ENCODE data around the gene NPAS1.

DNA sequence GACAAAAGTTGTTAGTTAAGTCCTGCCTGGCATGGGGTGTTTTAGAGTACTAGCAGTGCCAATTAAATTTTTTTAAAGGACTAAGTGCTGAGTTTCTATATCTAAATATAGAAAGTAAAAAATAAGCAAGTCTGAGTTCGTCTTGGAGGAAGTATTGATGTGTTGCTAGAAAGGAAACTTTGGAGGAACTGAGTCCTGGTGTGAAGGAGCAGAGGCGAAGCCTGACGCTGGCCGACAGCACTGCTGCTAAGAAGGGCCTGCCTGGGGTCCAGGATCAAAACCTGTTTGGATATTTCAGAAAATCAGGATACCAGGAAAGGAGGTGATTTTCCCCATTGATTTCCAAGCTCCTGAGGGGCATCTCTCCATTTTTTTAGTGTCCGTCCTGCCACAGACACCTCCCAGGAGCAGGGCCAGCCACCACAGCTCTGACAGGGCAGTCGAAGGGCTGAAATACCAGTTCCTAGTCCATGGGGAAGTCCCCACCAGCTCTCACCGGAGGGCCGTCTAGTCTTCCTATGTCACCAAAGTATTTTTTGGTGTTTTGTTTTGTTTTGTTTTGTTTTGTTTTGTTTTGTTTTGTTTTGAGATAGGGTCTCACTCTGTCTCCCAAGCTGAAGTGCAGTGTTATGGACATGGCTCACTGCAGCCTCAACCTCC lies 38.2 kb upstream of the NPAS1 start:
- TF ChIP-seq, protein P1, sequence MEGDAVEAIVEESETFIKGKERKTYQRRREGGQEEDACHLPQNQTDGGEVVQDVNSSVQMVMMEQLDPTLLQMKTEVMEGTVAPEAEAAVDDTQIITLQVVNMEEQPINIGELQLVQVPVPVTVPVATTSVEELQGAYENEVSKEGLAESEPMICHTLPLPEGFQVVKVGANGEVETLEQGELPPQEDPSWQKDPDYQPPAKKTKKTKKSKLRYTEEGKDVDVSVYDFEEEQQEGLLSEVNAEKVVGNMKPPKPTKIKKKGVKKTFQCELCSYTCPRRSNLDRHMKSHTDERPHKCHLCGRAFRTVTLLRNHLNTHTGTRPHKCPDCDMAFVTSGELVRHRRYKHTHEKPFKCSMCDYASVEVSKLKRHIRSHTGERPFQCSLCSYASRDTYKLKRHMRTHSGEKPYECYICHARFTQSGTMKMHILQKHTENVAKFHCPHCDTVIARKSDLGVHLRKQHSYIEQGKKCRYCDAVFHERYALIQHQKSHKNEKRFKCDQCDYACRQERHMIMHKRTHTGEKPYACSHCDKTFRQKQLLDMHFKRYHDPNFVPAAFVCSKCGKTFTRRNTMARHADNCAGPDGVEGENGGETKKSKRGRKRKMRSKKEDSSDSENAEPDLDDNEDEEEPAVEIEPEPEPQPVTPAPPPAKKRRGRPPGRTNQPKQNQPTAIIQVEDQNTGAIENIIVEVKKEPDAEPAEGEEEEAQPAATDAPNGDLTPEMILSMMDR (IDR thresholded peaks at IDR 0.05): no peak
- TF ChIP-seq POLR2A (IDR thresholded peaks at IDR 0.05): no peak
